ENCODE measurements around the gene DLK2. TPM values are rescaled to one million over a fixed set of nuclear protein-coding genes. Genes with fewer than 3 reads are reported as not detected.

The DLK2 gene
- total RNA-seq, 1 experiment from 2014 or later: 0.81 TPM

DNA sequence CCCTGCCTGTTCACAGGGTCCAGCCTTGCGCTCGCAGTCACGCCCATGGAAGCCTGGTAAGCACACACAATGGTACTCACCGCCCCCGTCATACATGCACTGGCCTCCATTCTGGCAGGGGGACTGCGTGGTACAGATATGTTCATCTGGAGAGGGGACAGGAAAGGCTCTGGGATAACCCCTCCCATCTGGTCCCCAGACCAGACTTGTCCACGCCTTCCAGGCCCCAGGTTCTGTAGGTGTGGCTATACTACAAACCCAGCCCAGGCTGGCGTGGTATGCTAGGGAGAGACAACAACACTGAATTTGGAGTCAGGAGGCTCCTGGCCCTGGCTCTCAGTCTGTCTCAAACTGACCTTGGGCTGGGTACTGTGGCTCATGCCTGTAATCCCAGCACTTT is 3.4 kb downstream of the DLK2 start:
- ChIA-PET CTCF (interaction anchor here (1.2 kb wide), 1 partner anchor 44 kb away, joined by 3 read pairs; no protein-coding TSS in a partner anchor), POLR2A (no interaction called here)
- Mint-ChIP-seq H3K9me3 (no peaks in the 10 kb centered on the region), H3K4me1 (peaks cover 15% of the 10 kb centered on the region), H3K36me3 (peaks cover 2% of the 10 kb centered on the region; the same call in 1 of the 2 replicates), H3K27ac (no peak overlapping the region), H3K27me3 (ENCODE audit: low read depth) (peaks cover 31% of the 10 kb centered on the region), H3K4me3 (no peak overlapping the region)
- TF ChIP-seq, protein P1, sequence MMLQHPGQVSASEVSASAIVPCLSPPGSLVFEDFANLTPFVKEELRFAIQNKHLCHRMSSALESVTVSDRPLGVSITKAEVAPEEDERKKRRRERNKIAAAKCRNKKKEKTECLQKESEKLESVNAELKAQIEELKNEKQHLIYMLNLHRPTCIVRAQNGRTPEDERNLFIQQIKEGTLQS (CRISPR knock-in tag; conservative IDR thresholded peaks at IDR 0.05): no peak
- no peak for TF ChIP-seq NR3C1 (CRISPR knock-in tag; conservative IDR thresholded peaks at IDR 0.05; ENCODE audit: low read depth)
- TF ChIP-seq ZNF396 (CRISPR knock-in tag; IDR thresholded peaks at IDR 0.05; ENCODE audit: borderline replicate concordance): no peak
- no peak for TF ChIP-seq ZNF317 (CRISPR knock-in tag; IDR thresholded peaks at IDR 0.05; ENCODE audit: borderline replicate concordance, low read depth)
- TF ChIP-seq MXD4 (CRISPR knock-in tag; IDR thresholded peaks at IDR 0.05; ENCODE audit: borderline replicate concordance): no peak
- TF ChIP-seq, protein P2, sequence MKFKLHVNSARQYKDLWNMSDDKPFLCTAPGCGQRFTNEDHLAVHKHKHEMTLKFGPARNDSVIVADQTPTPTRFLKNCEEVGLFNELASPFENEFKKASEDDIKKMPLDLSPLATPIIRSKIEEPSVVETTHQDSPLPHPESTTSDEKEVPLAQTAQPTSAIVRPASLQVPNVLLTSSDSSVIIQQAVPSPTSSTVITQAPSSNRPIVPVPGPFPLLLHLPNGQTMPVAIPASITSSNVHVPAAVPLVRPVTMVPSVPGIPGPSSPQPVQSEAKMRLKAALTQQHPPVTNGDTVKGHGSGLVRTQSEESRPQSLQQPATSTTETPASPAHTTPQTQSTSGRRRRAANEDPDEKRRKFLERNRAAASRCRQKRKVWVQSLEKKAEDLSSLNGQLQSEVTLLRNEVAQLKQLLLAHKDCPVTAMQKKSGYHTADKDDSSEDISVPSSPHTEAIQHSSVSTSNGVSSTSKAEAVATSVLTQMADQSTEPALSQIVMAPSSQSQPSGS (CRISPR knock-in tag; IDR thresholded peaks at IDR 0.05; ENCODE audit: borderline replicate concordance, low read depth): no peak
- no peak for TF ChIP-seq ZNF423 (CRISPR knock-in tag; IDR thresholded peaks at IDR 0.05)
- TF ChIP-seq CREB1 (CRISPR knock-in tag; IDR thresholded peaks at IDR 0.05): no peak
- TF ChIP-seq, protein P3, sequence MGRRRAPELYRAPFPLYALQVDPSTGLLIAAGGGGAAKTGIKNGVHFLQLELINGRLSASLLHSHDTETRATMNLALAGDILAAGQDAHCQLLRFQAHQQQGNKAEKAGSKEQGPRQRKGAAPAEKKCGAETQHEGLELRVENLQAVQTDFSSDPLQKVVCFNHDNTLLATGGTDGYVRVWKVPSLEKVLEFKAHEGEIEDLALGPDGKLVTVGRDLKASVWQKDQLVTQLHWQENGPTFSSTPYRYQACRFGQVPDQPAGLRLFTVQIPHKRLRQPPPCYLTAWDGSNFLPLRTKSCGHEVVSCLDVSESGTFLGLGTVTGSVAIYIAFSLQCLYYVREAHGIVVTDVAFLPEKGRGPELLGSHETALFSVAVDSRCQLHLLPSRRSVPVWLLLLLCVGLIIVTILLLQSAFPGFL (CRISPR knock-in tag; IDR thresholded peaks at IDR 0.05; ENCODE audit: borderline replicate concordance): no peak
- TF ChIP-seq, protein P4, sequence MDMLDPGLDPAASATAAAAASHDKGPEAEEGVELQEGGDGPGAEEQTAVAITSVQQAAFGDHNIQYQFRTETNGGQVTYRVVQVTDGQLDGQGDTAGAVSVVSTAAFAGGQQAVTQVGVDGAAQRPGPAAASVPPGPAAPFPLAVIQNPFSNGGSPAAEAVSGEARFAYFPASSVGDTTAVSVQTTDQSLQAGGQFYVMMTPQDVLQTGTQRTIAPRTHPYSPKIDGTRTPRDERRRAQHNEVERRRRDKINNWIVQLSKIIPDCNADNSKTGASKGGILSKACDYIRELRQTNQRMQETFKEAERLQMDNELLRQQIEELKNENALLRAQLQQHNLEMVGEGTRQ (CRISPR knock-in tag; IDR thresholded peaks at IDR 0.05): no peak
- TF ChIP-seq, protein P5, sequence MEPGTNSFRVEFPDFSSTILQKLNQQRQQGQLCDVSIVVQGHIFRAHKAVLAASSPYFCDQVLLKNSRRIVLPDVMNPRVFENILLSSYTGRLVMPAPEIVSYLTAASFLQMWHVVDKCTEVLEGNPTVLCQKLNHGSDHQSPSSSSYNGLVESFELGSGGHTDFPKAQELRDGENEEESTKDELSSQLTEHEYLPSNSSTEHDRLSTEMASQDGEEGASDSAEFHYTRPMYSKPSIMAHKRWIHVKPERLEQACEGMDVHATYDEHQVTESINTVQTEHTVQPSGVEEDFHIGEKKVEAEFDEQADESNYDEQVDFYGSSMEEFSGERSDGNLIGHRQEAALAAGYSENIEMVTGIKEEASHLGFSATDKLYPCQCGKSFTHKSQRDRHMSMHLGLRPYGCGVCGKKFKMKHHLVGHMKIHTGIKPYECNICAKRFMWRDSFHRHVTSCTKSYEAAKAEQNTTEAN (CRISPR knock-in tag; IDR thresholded peaks at IDR 0.05): no peak
- TF ChIP-seq, protein P6, sequence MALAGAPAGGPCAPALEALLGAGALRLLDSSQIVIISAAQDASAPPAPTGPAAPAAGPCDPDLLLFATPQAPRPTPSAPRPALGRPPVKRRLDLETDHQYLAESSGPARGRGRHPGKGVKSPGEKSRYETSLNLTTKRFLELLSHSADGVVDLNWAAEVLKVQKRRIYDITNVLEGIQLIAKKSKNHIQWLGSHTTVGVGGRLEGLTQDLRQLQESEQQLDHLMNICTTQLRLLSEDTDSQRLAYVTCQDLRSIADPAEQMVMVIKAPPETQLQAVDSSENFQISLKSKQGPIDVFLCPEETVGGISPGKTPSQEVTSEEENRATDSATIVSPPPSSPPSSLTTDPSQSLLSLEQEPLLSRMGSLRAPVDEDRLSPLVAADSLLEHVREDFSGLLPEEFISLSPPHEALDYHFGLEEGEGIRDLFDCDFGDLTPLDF (CRISPR knock-in tag; IDR thresholded peaks at IDR 0.05): no peak
- no peak for TF ChIP-seq JAZF1 (CRISPR knock-in tag; IDR thresholded peaks at IDR 0.05)
- no peak for ATAC-seq
- no peak for DNase-seq (ENCODE audit: low spot score)

DNA sequence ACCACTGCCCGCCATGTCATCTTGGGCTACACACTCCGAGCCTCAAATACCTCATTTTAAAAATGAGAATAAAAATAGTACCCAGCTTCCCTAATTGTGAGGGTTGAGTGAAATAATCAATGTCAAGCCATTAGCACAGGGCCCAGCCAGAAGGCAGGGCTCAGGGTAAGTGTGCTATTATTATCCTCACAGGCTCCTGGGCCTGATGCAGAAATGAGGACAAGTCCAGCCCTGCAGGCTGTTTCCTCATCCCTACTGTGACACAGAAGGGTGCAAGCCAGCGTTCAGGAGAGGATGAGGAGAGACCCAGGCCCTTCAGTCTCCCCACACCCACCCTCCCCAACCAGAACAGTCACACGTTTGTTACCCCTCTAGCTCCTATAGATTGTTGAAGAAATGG is 4.0 kb downstream of the DLK2 start:
- CTCF ChIA-PET: interaction anchor here (0.7 kb wide), 1 partner anchor 50 kb away, joined by 4 read pairs; no protein-coding TSS in a partner anchor
- Mint-ChIP-seq H3K36me3 (peaks cover 2% of the 10 kb centered on the region; the same call in 1 of the 2 replicates), H3K27me3 (ENCODE audit: low read depth) (peaks cover 25% of the 10 kb centered on the region), H3K4me3 (no peak overlapping the region), H3K4me1 (peaks cover 11% of the 10 kb centered on the region), H3K27ac (no peak overlapping the region), H3K9me3 (no peaks in the 10 kb centered on the region)
- POLR2A ChIA-PET: no interaction called here
- TF ChIP-seq SMAD4 (CRISPR knock-in tag; IDR thresholded peaks at IDR 0.05) (no peak), SMAD3 (CRISPR knock-in tag; IDR thresholded peaks at IDR 0.05; ENCODE audit: borderline replicate concordance) (no peak)
- TF ChIP-seq, protein P7, sequence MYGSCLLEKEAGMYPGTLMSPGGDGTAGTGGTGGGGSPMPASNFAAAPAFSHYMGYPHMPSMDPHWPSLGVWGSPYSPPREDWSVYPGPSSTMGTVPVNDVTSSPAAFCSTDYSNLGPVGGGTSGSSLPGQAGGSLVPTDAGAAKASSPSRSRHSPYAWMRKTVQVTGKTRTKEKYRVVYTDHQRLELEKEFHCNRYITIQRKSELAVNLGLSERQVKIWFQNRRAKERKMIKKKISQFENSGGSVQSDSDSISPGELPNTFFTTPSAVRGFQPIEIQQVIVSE (CRISPR knock-in tag; IDR thresholded peaks at IDR 0.05; ENCODE audit: borderline replicate concordance): no peak
- TF ChIP-seq, protein P8, sequence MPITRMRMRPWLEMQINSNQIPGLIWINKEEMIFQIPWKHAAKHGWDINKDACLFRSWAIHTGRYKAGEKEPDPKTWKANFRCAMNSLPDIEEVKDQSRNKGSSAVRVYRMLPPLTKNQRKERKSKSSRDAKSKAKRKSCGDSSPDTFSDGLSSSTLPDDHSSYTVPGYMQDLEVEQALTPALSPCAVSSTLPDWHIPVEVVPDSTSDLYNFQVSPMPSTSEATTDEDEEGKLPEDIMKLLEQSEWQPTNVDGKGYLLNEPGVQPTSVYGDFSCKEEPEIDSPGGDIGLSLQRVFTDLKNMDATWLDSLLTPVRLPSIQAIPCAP (CRISPR knock-in tag; IDR thresholded peaks at IDR 0.05): no peak
- no peak for ATAC-seq
- DNase-seq (ENCODE audit: low spot score): no peak

Data from WTC11 (cell line).